ENCODE results near the gene BTBD9. TPM values are rescaled to one million over a fixed set of nuclear protein-coding genes. Genes with fewer than 3 reads are reported as not detected.

BTBD9 gene
- total RNA-seq, 1 experiment from 2014 or later: 19.4 TPM

GRCh38 chr6:38284802-38285394 is 354.8 kb downstream of the BTBD9 start:
- no peaks in the 10 kb centered on the region for H3K36me3 Mint-ChIP-seq (ENCODE audit: insufficient read depth, unreplicated experiment)

GRCh38 chr6:38283734-38284362 is 355.9 kb downstream of the BTBD9 start:
- H3K4me1 Mint-ChIP-seq (ENCODE audit: low read depth, unreplicated experiment): peaks cover 12% of the 10 kb centered on the region
- H3K36me3 Mint-ChIP-seq (ENCODE audit: insufficient read depth, unreplicated experiment): no peaks in the 10 kb centered on the region
- no peaks in the 10 kb centered on the region for H3K27me3 Mint-ChIP-seq (ENCODE audit: unreplicated experiment)
- intact Hi-C loops (cut with micrococcal nuclease; ENCODE audit: unreplicated experiment): no loop called here
- CTCF ChIA-PET: no interaction called here
- H3K4me3 Mint-ChIP-seq (ENCODE audit: low read depth, unreplicated experiment): no peak overlapping the region
- no peak overlapping the region for H3K27ac Mint-ChIP-seq (ENCODE audit: unreplicated experiment)
- TF ChIP-seq CTCF (IDR thresholded peaks at IDR 0.05; ENCODE audit: unreplicated experiment): no peak
- no TSS peak for BruUV-seq (replicated peaks)
- DNase-seq: no peak
- H3K9me3 Mint-ChIP-seq (ENCODE audit: low read depth, unreplicated experiment): no peaks in the 10 kb centered on the region

More at GRCh38 chr6:38284802-38285394, 354.8 kb downstream of the BTBD9 start:
- Mint-ChIP-seq H3K27ac (ENCODE audit: unreplicated experiment) (no peak overlapping the region), H3K27me3 (ENCODE audit: unreplicated experiment) (no peaks in the 10 kb centered on the region), H3K4me3 (ENCODE audit: low read depth, unreplicated experiment) (no peak overlapping the region), H3K9me3 (ENCODE audit: low read depth, unreplicated experiment) (no peaks in the 10 kb centered on the region), H3K4me1 (ENCODE audit: low read depth, unreplicated experiment) (peaks cover 12% of the 10 kb centered on the region)
- BruUV-seq (replicated peaks): no TSS peak
- no peak for TF ChIP-seq CTCF (IDR thresholded peaks at IDR 0.05; ENCODE audit: unreplicated experiment)
- intact Hi-C loops (cut with micrococcal nuclease; ENCODE audit: unreplicated experiment): no loop called here
- CTCF ChIA-PET: no interaction called here
- DNase-seq: no peak

GRCh38 chr6:38282911-38283310 is 356.8 kb downstream of the BTBD9 start:
- H3K27me3 Mint-ChIP-seq (ENCODE audit: unreplicated experiment): no peaks in the 10 kb centered on the region
- CTCF ChIA-PET: no interaction called here
- TF ChIP-seq CTCF (IDR thresholded peaks at IDR 0.05; ENCODE audit: unreplicated experiment): no peak
- H3K4me1 Mint-ChIP-seq (ENCODE audit: low read depth, unreplicated experiment): peaks cover 12% of the 10 kb centered on the region
- BruUV-seq (replicated peaks): no TSS peak
- DNase-seq: no peak
- intact Hi-C loops (cut with micrococcal nuclease; ENCODE audit: unreplicated experiment): no loop called here
- no peak overlapping the region for H3K4me3 Mint-ChIP-seq (ENCODE audit: low read depth, unreplicated experiment)
- no peak overlapping the region for H3K27ac Mint-ChIP-seq (ENCODE audit: unreplicated experiment)
- no peaks in the 10 kb centered on the region for H3K36me3 Mint-ChIP-seq (ENCODE audit: insufficient read depth, unreplicated experiment)
- no peaks in the 10 kb centered on the region for H3K9me3 Mint-ChIP-seq (ENCODE audit: low read depth, unreplicated experiment)

GRCh38 chr6:38281126-38281525 is 358.6 kb downstream of the BTBD9 start:
- DNase-seq: no peak
- H3K36me3 Mint-ChIP-seq (ENCODE audit: insufficient read depth, unreplicated experiment): no peaks in the 10 kb centered on the region
- H3K9me3 Mint-ChIP-seq (ENCODE audit: low read depth, unreplicated experiment): no peaks in the 10 kb centered on the region
- peaks cover 12% of the 10 kb centered on the region for H3K4me1 Mint-ChIP-seq (ENCODE audit: low read depth, unreplicated experiment)
- H3K27me3 Mint-ChIP-seq (ENCODE audit: unreplicated experiment): no peaks in the 10 kb centered on the region
- BruUV-seq (replicated peaks): no TSS peak
- intact Hi-C loops (cut with micrococcal nuclease; ENCODE audit: unreplicated experiment): no loop called here
- H3K4me3 Mint-ChIP-seq (ENCODE audit: low read depth, unreplicated experiment): no peak overlapping the region
- TF ChIP-seq CTCF (IDR thresholded peaks at IDR 0.05; ENCODE audit: unreplicated experiment): no peak
- H3K27ac Mint-ChIP-seq (ENCODE audit: unreplicated experiment): no peak overlapping the region
- CTCF ChIA-PET: no interaction called here

All from Calu3 (cell line).